CD4-positive, alpha-beta T cell (primary cell): ENCODE data around the gene WASL. TPM values are rescaled to one million over a fixed set of nuclear protein-coding genes. Genes with fewer than 3 reads are reported as not detected.
A peak's percentile ranks its signal among the peaks of the same experiment; 100 is the strongest.

Experiments
- ATAC-seq: fragments of 200-7000 bp; cut with Tn5 transposase; one replicate; pipeline ENCODE4 v1.10.0; 2022; ENCODE audit warnings: mild to moderate bottlenecking; ENCODE audit not compliant: poor library complexity
- CTCF ChIA-PET: fragments of 350-600 bp; sonication (Branson Sonifier 250); formaldehyde crosslinking; loops from one replicate; lab custom pipeline; 2021; ENCODE audit warnings: antibody characterized with exemption, inconsistent platforms; lab: Charles Lee
- POLR2A ChIA-PET: fragments of 350-600 bp; sonication (Branson Sonifier 250); formaldehyde crosslinking; loops from one replicate; lab custom pipeline; 2021; ENCODE audit warnings: antibody characterized with exemption, inconsistent platforms; lab: Charles Lee
- DNase-seq, 14 experiments: peaks; one replicate each; pipeline ENCODE4 v3.0.0-alpha.2; 2013 to 2020; ENCODE audit warnings: mixed read lengths in 2 of 14
- H3K27ac ChIP-seq, 2 donors: one replicate each; pipeline versions ENCODE4 v1.5.1 to v1.7.0; 2013; ENCODE audit warnings: low read length in 2 of 2, low read depth in 1 of 2, mild to moderate bottlenecking in 1 of 2
- H3K27me3 ChIP-seq, 2 experiments: 1 replicate in 1 of 2; 2 replicates in 1 of 2; pipeline versions ENCODE4 v1.6.1 to v1.7.0; 2013; ENCODE audit warnings: low read length in 2 of 2, control low read depth in 1 of 2, mild to moderate bottlenecking in 1 of 2, moderate library complexity in 1 of 2; ENCODE audit not compliant: insufficient read depth in 2 of 2, control insufficient read depth in 1 of 2
- H3K36me3 ChIP-seq: one replicate; pipeline ENCODE4 v1.6.1; 2013; ENCODE audit warnings: low read length, control low read depth; ENCODE audit not compliant: insufficient read depth
- H3K4me1 ChIP-seq: one replicate; pipeline ENCODE4 v1.6.1; 2013; ENCODE audit warnings: low read length, control low read depth; ENCODE audit not compliant: insufficient read depth
- H3K4me3 ChIP-seq: one replicate; pipeline ENCODE4 v1.5.1; 2013; ENCODE audit warnings: mild to moderate bottlenecking, low read length, moderate library complexity
- H3K9me3 ChIP-seq, 2 experiments: 1 replicate in 1 of 2; 2 replicates in 1 of 2; pipeline versions ENCODE4 v1.6.1 to v1.7.0; 2013; ENCODE audit warnings: low read length in 2 of 2, mild to moderate bottlenecking in 2 of 2, control low read depth in 1 of 2, moderate library complexity in 1 of 2; ENCODE audit not compliant: control insufficient read depth in 1 of 2, insufficient read depth in 1 of 2
- H3K27ac Mint-ChIP-seq: one replicate; pipeline ENCODE4 v1.8.0; 2020; ENCODE audit warnings: mixed read lengths
- H3K27me3 Mint-ChIP-seq: one replicate; pipeline ENCODE4 v1.8.0; 2021; ENCODE audit warnings: mixed read lengths
- H3K36me3 Mint-ChIP-seq: one replicate; pipeline ENCODE4 v1.8.0; 2021; ENCODE audit warnings: low read depth, mixed read lengths
- H3K4me1 Mint-ChIP-seq: one replicate; pipeline ENCODE4 v1.8.0; 2021; ENCODE audit warnings: low read depth, mixed read lengths
- H3K4me3 Mint-ChIP-seq: one replicate; pipeline ENCODE4 v1.8.0; 2020; ENCODE audit warnings: mild to moderate bottlenecking, mixed read lengths
- H3K9me3 Mint-ChIP-seq: one replicate; pipeline ENCODE4 v1.8.0; 2020; ENCODE audit warnings: mixed read lengths
- intact Hi-C, 2 experiments: fragments of 100-400 bp; cut with DNase I in 1 of 2; cut with micrococcal nuclease in 1 of 2; formaldehyde crosslinking; loops; one replicate each; pipeline versions ENCODE4 v1.15.1 to v1.9.0; 2023 to 2025; cut with DNase I, micrococcal nuclease
- polyA plus RNA-seq, 2 donors: library from polyadenylated mRNA; unstranded; fragments of 120-200 nt; gene quantifications; one replicate each; pipeline ENCODE4 v1.2.1, GENCODE V29; 2013
- total RNA-seq, 174 experiments: library from RNA in 2 of 174; stranded (reverse) in 2 of 174; gene quantifications; one replicate each; pipeline ENCODE4 v1.2.3 and lab custom pipeline; 2021 to 2026
- TF ChIP-seq, protein P1 (sequence below): fragments of 200-600 bp; IDR thresholded peaks from one replicate; pipeline ENCODE4 v1.8.0; 2022; ENCODE audit warnings: antibody characterized with exemption, mild to moderate bottlenecking

The WASL gene
- total RNA-seq (1 to 10 TPM; 8.6 to 9.3 TPM), total RNA-seq (lab: John Stamatoyannopoulos, UW) (8.7 to 48.8 (median 22.5) reads per million in 172 experiments)
- 4.2 TPM for polyA plus RNA-seq (2013, experiment 1 of 2)
- polyA plus RNA-seq (2013, experiment 2 of 2): 4.3 TPM

DNA sequence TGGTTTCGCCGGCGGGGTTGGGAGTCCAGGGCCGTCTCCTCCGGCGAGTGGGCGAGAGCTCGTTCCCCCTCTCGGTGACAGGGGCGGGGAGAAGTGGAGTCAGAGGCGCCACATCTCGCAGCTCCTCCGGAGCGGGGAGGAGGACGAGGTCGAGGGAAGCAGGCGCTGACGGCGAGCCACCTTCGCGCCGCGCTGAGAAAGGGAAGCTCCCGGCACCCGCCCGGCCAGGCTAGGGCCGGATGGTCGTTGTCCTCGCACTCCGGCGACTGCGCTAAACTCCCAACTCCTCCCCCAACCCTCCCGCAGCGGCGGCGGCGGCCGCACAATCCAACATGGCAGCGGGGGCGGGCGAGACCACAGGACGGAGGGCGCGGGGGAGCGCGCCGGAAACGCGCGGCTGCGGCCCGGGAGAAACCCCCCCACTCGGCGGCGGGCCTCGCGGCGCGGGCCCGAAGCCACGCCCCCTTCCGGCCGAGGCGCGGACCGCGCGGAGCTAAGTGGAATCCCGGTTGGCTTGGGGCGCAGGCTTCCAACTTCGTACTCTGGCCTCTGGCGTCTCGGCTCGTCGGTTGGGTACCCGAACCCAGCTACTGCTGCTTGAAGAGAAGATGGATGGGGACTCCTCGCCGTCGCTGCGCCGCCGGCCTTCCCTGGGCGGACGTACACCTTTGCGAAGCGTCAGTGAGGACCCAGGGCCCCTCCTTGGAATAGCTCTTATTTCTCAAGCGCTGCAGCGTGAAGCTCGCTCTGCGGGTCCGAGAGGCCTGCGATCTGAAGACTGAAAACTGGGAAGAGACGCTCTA is at the start of gene WASL:
Gene WASL (minus strand): TSS at position 270 of the 803 bp plus-strand sequence. CDS start 269 bp downstream, at position 1.
- peak within 1 kb of the TSS; percentile 94 for H3K4me3 Mint-ChIP-seq
- Histone ChIP-seq H3K4me3 (peak within 1 kb of the TSS; percentile 94), H3K9me3 (no peaks in the 10 kb centered on the region), H3K27me3 (no peaks in the 10 kb centered on the region), H3K36me3 (no peaks in the 10 kb centered on the region), H3K4me1 (peaks cover 17% of the 10 kb centered on the region), H3K27ac (peak within 1 kb of the TSS; percentile 83 to 89)
- peaks cover 17% of the 10 kb centered on the region for H3K36me3 Mint-ChIP-seq
- DNase-seq: peak; percentile 74 to 95 (median 85)
- TF ChIP-seq, protein P1, sequence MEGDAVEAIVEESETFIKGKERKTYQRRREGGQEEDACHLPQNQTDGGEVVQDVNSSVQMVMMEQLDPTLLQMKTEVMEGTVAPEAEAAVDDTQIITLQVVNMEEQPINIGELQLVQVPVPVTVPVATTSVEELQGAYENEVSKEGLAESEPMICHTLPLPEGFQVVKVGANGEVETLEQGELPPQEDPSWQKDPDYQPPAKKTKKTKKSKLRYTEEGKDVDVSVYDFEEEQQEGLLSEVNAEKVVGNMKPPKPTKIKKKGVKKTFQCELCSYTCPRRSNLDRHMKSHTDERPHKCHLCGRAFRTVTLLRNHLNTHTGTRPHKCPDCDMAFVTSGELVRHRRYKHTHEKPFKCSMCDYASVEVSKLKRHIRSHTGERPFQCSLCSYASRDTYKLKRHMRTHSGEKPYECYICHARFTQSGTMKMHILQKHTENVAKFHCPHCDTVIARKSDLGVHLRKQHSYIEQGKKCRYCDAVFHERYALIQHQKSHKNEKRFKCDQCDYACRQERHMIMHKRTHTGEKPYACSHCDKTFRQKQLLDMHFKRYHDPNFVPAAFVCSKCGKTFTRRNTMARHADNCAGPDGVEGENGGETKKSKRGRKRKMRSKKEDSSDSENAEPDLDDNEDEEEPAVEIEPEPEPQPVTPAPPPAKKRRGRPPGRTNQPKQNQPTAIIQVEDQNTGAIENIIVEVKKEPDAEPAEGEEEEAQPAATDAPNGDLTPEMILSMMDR: peak; percentile 11
- peak within 1 kb of the TSS; percentile 90 for H3K27ac Mint-ChIP-seq
- no peaks in the 10 kb centered on the region for H3K27me3 Mint-ChIP-seq
- POLR2A ChIA-PET: interaction anchor here (0.6 to 2.4 kb wide), 16 partner anchors 9 to 1181 kb away, joined by 3 to 34 read pairs (median 5); partner anchors contain the start of genes IQUB, NDUFA5 and POT1
- H3K4me1 Mint-ChIP-seq: peaks cover 68% of the 10 kb centered on the region
- intact Hi-C loops: loop anchor here (2.0 to 5.0 kb wide), 4 partner anchors 37 to 1183 kb away; partner anchors contain the start of gene NDUFA5 (in 1 of the 2)
- CTCF ChIA-PET: interaction anchor here (0.8 to 2.0 kb wide), 5 partner anchors 9 to 192 kb away, joined by 3 to 6 read pairs (median 3); partner anchors contain the start of gene NDUFA5
- peak; percentile 76 for ATAC-seq
- H3K9me3 Mint-ChIP-seq: no peaks in the 10 kb centered on the region

DNA sequence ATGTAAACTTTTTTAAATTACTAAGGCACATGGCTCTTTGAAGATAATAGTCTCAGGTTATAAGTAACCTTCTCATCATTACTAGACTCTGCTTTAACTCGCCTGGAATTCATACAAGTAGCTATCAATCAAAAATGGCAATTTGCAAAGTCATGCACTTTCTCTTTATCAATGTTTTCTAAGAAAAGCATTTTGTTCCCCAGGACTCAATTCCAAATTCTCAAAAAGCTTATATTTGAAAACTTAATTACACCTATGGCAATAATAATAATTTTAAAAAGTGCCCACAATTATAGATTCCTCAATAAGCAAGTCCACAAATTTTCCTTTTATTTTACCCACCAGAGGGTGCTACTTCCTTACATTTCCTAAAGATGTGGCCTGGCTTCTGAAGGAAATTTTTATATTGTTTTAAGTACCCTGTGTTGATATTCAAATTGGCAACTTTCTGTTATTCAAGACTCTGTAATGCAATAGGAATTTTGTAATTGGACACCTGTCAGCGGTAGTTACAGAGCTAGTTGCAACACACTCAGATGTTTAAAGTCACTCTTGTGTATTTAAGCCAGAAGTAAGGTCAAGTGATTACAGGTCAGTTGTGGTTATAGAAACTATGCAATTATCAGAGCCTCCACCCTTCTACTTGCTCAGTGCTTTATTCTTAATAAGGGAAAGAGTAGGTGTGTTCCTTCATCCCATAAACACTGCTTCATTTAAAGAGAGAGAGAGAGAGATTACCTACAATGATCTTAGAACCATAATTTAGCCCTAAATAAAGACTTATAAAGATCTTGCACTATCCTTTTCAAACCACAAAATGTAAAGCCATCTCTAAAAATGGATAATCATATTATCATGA is 49.1 kb upstream of the WASL start:
- H3K27ac ChIP-seq: no peak overlapping the region
- no peaks in the 10 kb centered on the region for H3K27me3 Mint-ChIP-seq
- H3K36me3 Mint-ChIP-seq: no peaks in the 10 kb centered on the region
- TF ChIP-seq, protein P1: peak; percentile 19
- intact Hi-C loops: loop anchor here (5.0 kb wide), 3 partner anchors 64 to 1059 kb away; no protein-coding TSS in a partner anchor
- H3K36me3 ChIP-seq: no peaks in the 10 kb centered on the region
- H3K27me3 ChIP-seq: no peaks in the 10 kb centered on the region
- H3K9me3 ChIP-seq: no peaks in the 10 kb centered on the region
- H3K4me1 ChIP-seq: no peaks in the 10 kb centered on the region
- no peak overlapping the region for H3K27ac Mint-ChIP-seq
- H3K9me3 Mint-ChIP-seq: no peaks in the 10 kb centered on the region
- DNase-seq (peak in 3 of 14 experiments; percentile 2 to 18 (median 11)), ATAC-seq (no peak)
- no peak overlapping the region for H3K4me3 Mint-ChIP-seq
- CTCF ChIA-PET: no interaction called here
- POLR2A ChIA-PET: no interaction called here
- H3K4me1 Mint-ChIP-seq: no peaks in the 10 kb centered on the region
- H3K4me3 ChIP-seq: no peak overlapping the region

- Histone ChIP-seq H3K27ac (no peak overlapping the region), H3K9me3 (no peaks in the 10 kb centered on the region), H3K27me3 (no peaks in the 10 kb centered on the region), H3K36me3 (no peaks in the 10 kb centered on the region), H3K4me1 (no peaks in the 10 kb centered on the region), H3K4me3 (no peak overlapping the region)
- intact Hi-C loops: loop anchor here (5.0 kb wide), 3 partner anchors 66 to 1061 kb away; no protein-coding TSS in a partner anchor
- Mint-ChIP-seq H3K9me3 (no peaks in the 10 kb centered on the region), H3K27ac (no peak overlapping the region), H3K36me3 (no peaks in the 10 kb centered on the region), H3K4me1 (no peaks in the 10 kb centered on the region), H3K27me3 (no peaks in the 10 kb centered on the region), H3K4me3 (no peak overlapping the region)
- ChIA-PET POLR2A (no interaction called here), CTCF (no interaction called here)
- DNase-seq (no peak), ATAC-seq (no peak)
- TF ChIP-seq, protein P1: no peak
These were observed 47.8 kb upstream of the WASL start for GRCh38 chr7:123796568-123796967.
